ENCODE results near the gene MRPL23. TPM values are rescaled to one million over a fixed set of nuclear protein-coding genes. Genes with fewer than 3 reads are reported as not detected.
A peak's percentile ranks its signal among the peaks of the same experiment; 100 is the strongest.

Gene MRPL23
- total RNA-seq, 1 experiment from 2014 or later = 109 TPM

DNA sequence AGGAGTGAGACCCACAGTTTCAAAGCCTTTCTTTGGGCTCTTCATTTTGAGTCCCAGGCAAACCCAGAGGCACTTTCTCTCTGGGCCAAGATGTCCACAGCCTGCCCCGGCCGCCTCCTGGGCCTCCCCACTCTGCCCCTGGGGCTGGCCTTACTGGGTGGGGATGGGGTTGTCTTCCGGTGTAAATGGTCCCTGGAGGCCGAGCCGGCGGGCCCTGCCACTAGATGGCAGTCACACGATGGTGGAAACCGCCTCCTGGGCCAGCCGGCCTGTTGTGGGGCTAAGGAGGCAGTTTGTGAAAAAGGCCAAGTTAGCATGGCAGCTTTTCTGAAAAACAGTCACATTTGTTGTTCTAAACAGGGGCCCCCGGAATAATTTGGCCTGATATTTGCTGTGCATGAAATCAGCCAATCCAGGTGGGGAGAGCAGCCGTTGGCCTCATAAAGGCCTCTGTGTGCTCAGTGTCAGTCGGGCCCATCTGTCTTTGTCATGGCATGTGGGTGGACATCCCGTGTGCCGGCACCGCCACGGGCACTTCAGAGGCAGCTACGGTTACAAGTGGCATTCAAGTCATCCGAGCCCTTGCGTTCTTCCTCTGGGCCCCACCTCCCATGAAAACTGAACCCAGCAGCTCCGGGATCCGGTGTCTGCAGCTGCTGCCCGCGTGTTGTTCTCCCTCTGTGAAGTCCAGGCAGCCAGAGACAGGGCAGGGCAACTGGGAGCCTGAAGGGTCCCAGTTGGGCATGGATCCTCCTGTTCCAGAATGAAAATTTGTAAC lies 6.5 kb downstream of the MRPL23 start:
- H3K9me2 ChIP-seq (ENCODE audit: insufficient read depth) = no peaks in the 10 kb centered on the region
- H3K4me1 ChIP-seq (ENCODE audit: control insufficient read depth in 1 of 2, insufficient read depth in 2 of 2, low read length in 2 of 2) = no peaks in the 10 kb centered on the region
- H3K79me2 ChIP-seq (ENCODE audit: insufficient read depth, low read length) = no peaks in the 10 kb centered on the region
- no peak overlapping the region for H3K27ac ChIP-seq (ENCODE audit: low read depth, low read length)
- ATAC-seq (peak; percentile 59), DNase-seq (ENCODE audit: low read depth, low spot score) (no peak)
- intact Hi-C loops (cut with micrococcal nuclease) = no loop called here
- H2AFZ ChIP-seq (ENCODE audit: low read depth, low read length, poor library complexity, severe bottlenecking) = no peak overlapping the region
- CTCF ChIA-PET = interaction anchor here (1.3 kb wide), 1 partner anchor 199 kb away, joined by 3 read pairs; no protein-coding TSS in a partner anchor
- H3K9me3 ChIP-seq (ENCODE audit: control insufficient read depth in 1 of 2, insufficient read depth in 1 of 2, low read depth in 1 of 2, low read length in 2 of 2) = no peaks in the 10 kb centered on the region
- H3K4me2 ChIP-seq (ENCODE audit: low read length) = no peak overlapping the region
- TF ChIP-seq, protein P1, sequence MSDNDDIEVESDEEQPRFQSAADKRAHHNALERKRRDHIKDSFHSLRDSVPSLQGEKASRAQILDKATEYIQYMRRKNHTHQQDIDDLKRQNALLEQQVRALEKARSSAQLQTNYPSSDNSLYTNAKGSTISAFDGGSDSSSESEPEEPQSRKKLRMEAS (IDR thresholded peaks at IDR 0.05) = no peak
- TF ChIP-seq, protein P2, sequence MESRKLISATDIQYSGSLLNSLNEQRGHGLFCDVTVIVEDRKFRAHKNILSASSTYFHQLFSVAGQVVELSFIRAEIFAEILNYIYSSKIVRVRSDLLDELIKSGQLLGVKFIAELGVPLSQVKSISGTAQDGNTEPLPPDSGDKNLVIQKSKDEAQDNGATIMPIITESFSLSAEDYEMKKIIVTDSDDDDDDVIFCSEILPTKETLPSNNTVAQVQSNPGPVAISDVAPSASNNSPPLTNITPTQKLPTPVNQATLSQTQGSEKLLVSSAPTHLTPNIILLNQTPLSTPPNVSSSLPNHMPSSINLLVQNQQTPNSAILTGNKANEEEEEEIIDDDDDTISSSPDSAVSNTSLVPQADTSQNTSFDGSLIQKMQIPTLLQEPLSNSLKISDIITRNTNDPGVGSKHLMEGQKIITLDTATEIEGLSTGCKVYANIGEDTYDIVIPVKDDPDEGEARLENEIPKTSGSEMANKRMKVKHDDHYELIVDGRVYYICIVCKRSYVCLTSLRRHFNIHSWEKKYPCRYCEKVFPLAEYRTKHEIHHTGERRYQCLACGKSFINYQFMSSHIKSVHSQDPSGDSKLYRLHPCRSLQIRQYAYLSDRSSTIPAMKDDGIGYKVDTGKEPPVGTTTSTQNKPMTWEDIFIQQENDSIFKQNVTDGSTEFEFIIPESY (IDR thresholded peaks at IDR 0.05; ENCODE audit: extremely low read depth, insufficient replicate concordance, low read length) = no peak
- TF ChIP-seq YY1 (IDR thresholded peaks at IDR 0.05; ENCODE audit: extremely low read depth, insufficient replicate concordance, low read depth, low read length) (no peak), SIN3A (IDR thresholded peaks at IDR 0.05; ENCODE audit: low read depth) (no peak), CBX3 (IDR thresholded peaks at IDR 0.05; ENCODE audit: low read depth) (no peak), EZH2 (IDR thresholded peaks at IDR 0.05) (no peak), POLR2A (IDR thresholded peaks at IDR 0.05; ENCODE audit: borderline replicate concordance, extremely low read depth, insufficient read depth, insufficient read length) (no peak)
- TF ChIP-seq, protein P3, sequence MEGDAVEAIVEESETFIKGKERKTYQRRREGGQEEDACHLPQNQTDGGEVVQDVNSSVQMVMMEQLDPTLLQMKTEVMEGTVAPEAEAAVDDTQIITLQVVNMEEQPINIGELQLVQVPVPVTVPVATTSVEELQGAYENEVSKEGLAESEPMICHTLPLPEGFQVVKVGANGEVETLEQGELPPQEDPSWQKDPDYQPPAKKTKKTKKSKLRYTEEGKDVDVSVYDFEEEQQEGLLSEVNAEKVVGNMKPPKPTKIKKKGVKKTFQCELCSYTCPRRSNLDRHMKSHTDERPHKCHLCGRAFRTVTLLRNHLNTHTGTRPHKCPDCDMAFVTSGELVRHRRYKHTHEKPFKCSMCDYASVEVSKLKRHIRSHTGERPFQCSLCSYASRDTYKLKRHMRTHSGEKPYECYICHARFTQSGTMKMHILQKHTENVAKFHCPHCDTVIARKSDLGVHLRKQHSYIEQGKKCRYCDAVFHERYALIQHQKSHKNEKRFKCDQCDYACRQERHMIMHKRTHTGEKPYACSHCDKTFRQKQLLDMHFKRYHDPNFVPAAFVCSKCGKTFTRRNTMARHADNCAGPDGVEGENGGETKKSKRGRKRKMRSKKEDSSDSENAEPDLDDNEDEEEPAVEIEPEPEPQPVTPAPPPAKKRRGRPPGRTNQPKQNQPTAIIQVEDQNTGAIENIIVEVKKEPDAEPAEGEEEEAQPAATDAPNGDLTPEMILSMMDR (IDR thresholded peaks at IDR 0.05 in 2 of 3, conservative IDR thresholded peaks at IDR 0.05 in 1 of 3; ENCODE audit: borderline replicate concordance in 1 of 3, insufficient read depth in 1 of 3, low read depth in 2 of 3, low read length in 2 of 3) = no peak
- TF ChIP-seq, protein P4, sequence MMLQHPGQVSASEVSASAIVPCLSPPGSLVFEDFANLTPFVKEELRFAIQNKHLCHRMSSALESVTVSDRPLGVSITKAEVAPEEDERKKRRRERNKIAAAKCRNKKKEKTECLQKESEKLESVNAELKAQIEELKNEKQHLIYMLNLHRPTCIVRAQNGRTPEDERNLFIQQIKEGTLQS (IDR thresholded peaks at IDR 0.05) = no peak
- H3K36me3 ChIP-seq (ENCODE audit: control insufficient read depth in 1 of 2, insufficient read depth in 2 of 2, low read length in 2 of 2) = no peaks in the 10 kb centered on the region
- POLR2A ChIA-PET = no interaction called here
- no TSS peak for BruUV-seq (replicated peaks)
- no peak overlapping the region for H3K9ac ChIP-seq (ENCODE audit: low read length)
- no peaks in the 10 kb centered on the region for H4K20me1 ChIP-seq (ENCODE audit: insufficient read depth)
- RAD21 ChIA-PET (ENCODE audit: low non-redundant PET in 1 of 2, low total read pairs in 2 of 2, uncharacterized antibody in 2 of 2, unreplicated experiment in 2 of 2) = no interaction called here
- no peaks in the 10 kb centered on the region for H3K27me3 ChIP-seq (ENCODE audit: insufficient read depth, low read length)
- H3K4me3 ChIP-seq (replicated peaks in 1 of 2; ENCODE audit: low read depth in 1 of 2, low read length in 2 of 2) = no peak overlapping the region

Data from HCT116 (cell line).